ELR (cell line): ENCODE results near the gene FEN1.

Experiments used
- DNase-seq: peaks from one replicate; pipeline ENCODE4 v3.0.0-alpha.2; 2015; ENCODE audit warnings: low read depth

The FEN1 gene

DNA sequence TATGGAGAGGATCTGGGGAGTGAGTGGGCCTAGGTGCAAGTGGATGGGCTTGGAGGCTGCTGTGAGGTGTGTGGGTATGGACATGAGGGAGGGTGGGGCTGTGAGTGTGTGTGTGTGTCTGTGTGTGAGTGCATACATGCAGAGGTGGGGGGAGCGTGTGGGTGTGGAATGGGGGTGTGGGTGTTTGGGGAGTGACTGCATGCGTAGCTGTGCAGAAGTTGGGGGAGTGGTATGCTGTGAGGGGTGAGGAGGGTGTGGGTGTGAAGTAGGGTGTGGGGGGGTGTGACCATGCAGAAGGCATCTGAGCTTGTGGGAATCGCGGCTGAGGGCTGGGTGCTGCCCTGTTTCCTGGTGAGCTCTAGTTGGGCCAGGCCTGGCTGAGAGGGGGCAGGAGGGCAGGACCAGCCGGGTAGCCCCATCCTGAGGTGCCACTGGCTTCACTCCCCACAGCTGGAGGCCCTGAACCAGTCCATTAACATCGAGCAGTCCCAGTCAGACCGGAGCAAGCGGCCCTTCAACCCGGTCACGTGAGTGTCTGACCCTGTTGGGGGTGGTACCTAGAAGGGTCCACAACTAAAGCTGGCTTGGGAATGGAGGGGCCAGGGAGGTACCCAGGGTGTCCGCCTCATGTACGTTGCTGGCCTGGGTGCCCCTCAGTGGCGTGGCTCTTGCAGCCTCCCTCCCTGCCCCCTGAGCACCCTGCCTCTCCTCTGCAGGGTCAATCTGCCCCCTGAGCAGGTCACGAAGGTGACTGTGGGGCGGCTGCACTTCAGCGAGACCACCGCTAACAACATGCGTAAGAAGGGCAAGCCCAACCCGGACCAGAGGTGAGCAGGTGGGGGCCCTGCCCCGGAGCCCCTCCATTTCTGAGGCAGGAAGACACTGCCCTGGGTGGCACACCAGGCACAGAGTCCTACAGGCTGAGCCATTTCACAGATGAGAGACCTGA, 16.8 kb upstream of the FEN1 start:
- DNase-seq: no peak

DNA sequence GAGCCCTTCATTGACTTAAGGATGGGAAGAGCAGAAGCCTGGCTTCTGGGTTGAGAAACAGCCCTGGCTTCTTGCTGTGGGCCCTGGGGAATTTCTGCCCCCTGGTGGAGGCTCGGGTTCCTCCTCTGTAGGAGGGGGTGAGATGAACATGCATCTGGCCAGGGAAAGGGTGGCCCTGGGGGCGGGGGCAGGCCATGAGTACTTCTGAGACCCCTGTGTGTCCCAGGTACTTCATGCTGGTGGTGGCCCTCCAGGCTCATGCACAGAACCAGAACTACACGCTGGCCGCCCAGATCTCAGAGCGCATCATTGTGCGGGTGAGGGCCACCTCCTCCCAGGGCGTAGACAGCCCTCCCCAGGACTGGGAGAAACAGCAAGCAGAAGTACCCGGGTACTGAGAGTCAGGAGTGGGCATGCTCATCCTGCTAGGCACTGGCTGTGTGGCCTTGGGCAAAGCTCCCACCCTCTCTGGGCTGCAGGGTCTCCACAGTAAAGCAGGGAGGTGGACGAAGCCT, 16.1 kb upstream of the FEN1 start:
- DNase-seq: peak; percentile 74

DNA sequence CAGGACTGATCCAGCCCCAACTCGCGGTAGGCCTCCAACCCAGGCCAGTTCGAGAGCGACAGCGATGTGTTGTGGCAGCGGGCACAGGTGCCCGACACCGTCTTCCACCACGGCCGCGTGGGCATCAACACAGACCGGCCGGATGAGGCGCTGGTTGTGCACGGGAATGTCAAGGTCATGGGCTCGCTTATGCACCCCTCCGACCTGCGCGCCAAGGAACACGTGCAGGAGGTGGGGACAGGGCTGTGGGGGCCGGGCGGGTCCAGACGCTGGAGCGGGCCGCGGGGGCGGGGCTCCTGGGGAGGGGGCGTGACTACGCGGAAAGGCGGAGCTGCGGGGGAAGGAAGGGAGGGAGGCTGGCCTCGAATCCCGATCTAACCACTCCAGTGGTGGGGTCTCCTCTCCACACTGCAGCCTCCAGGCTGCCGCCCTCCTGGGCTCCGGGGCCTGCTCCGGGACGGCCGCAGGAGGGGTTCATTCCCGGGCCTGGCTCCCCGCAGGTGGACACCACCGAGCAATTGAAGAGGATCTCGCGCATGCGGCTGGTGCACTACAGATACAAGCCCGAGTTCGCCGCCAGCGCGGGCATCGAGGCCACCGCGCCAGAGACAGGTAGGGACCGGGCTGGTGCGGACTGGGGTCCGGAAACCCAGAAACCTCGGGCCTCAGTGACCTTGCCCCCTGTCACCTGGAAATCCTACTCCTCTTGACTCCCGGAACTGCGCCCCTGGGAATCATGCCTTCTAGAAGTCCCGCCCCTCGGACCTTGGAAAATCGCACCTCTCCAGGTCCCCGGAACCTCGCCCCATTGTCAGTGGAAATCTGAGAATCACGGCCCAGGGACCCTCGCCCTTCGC, 15.2 kb upstream of the FEN1 start:
- no peak for DNase-seq

DNA sequence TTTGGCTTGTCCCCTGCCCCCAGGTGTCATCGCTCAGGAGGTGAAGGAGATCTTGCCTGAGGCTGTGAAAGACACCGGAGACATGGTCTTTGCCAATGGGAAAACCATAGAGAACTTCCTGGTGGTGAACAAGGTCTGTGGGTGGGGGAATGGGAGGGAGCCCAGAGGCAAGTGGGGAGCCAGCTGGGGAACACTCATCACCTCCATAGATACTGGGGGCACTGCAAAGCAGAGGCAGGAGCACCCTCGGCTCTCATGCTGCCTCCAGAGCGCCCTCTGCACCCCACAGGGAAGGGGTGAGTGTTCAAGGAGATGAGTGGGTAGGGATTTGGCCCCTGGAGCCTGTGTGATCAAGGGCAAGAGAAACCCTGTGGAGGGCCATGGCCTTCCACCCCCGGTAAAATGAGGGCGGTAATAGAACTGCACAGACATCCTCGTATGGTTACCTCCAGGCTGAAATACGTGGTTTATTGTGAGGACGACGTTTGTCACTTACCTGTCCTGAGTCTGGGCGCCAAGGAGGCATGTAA, 14.3 kb upstream of the FEN1 start:
- DNase-seq: no peak

DNA sequence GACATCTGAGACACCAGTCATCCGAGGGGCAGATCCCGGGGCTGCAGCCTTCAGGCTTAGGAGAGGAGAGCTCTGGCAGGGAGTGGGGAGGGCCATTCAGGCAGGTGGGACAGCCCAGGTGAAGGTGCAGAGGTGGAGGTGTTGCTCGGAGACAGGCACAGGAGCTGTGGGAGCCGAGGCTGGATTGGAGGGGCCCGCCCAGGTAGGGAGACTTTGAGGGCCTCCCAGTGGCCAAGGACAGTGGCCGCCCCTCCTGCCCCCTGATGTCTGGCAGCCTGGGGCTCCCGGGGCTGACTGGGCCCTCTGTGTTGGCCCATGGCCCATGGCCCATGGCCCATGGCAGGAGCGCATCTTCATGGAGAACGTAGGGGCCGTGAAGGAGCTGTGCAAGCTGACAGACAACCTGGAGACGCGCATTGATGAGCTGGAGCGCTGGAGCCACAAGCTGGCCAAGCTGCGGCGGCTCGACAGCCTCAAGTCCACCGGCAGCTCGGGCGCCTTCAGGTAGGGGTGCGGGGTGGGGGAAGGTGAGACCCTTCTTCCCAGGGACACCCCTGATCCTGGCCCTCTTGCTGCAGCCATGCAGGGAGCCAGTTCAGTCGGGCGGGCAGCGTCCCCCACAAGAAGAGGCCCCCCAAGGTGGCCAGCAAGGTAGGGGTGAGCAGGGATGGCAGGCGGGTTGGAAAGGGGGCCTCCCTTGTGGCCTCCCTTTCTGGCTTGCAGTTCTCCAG, 13.6 kb upstream of the FEN1 start:
- no peak for DNase-seq

DNA sequence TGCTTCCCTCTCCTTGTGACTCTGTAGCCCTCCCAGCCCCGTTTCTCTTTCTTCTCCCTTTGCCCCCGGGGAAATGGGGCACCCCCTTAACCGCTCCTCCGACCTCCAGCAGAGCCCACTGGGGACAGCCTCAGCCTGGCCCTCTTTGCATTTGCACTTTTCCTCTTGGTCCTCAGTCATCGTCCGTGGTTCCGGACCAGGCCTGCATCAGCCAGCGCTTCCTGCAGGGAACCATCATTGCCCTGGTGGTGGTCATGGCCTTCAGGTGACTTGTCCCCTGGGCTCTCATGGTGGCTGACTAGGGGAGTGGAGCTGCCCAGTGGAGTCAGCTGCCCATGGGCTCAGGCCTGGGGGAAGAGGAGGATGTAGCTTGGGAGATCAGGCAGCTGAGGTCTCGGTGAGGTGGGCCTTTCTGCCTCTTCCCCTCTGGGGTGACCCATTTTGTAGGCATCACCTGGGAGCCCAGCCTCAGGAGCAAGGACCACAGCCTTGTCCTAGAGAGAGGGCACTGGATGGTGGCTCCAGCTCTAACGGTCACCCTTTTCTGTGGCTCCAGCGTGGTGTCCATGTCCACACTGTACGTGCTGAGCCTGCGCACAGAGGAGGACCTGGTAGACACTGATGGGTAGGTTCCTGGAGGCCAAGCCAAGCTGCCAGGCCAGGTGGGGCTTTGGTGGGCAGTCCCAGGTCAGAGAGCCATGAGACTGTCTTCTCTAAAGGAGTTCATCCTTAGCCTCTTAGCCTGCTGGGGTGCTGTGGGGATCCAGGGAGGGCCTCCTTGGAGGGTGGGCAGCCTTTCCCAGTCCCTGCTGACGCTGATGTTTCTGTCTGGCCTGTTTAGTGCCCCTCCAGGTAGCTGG, 12.8 kb upstream of the FEN1 start:
- no peak for DNase-seq

DNA sequence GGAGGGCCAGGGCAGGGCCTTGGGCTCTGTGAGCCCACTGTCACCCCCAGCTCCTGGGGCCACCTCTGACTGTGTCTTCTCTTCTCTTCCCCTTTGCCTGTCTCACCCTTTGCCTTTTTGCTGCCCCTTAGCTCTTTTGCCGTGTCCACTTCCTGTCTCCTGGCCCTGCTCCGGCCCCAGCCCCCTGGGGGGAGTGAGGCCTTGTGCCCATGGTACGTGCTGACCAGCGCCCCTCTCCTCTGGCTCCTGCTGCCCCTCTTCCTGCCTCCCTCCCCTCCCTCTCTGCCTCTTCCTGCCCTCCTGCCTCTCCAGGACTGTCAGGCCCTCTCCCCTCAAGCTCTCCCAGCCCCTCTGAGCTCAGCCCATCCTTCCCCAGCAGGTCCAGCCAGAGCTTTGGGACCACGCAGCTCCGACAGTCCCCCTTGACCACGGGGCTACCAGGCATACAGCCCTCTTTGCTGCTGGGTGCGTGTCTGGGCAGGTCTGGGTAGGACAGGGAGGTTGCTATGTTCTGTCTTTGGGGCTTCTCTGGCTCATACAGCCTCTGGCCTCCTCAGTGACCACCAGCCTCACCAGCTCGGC, 12.0 kb upstream of the FEN1 start:
- DNase-seq: no peak

DNA sequence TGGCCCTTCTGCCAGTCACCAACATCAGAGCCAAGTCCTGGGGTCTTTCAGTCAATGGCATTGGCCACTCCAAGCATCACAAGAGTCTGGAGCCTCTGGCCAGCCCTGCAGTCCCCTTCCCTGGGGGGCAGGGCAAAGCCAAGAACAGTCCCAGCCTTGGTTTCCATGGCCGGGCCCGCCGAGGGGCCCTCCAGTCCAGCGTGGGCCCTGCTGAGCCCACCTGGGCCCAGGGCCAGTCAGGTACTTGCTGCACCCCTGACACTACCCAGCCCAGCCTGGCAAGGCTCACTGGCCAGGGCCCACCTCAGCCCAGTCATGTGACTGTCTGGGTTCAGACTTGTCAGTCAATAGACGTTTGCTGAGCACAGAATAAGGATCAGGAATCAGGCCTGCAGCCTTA, 11.1 kb upstream of the FEN1 start:
- DNase-seq: no peak

DNA sequence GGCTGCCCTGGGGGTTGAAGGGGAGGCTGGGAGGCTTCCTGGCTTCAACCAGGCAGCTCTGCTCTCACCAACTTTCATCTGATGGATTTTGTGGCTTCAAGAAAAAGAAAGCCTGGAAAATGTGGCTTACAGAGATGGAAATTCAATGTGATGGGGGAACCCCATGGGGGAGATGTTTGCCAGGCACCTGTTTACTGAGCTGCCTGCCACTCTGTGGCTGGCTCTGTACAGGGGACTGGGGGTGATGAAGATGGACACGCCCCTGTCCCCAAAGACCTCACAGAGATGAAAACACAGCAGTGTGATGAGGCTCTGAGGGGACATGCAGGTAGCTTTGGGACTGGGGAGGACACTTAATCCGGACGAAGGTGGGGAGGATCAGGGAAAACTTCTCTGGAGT, 10.4 kb upstream of the FEN1 start:
- no peak for DNase-seq

DNA sequence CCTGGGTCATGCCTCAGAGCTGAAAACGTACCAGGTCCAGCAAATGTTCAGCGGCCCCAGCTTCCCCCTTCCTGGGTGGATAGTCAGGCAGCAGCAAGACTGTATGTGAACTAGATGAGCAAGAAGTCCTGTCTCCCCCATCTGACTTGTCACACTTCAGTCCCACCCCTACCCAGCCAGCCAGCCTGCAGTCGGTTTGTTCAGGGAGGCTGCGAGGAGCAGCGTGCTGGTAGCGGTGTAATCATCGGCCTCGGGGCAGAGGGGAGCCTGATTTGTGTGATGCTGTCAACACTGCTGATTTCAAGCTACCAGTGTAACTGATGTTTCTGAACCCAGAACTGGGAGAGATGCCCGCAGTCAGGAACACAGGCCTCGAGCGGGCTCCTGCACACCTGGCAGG, 9.9 kb upstream of the FEN1 start:
- DNase-seq: peak; percentile 25

DNA sequence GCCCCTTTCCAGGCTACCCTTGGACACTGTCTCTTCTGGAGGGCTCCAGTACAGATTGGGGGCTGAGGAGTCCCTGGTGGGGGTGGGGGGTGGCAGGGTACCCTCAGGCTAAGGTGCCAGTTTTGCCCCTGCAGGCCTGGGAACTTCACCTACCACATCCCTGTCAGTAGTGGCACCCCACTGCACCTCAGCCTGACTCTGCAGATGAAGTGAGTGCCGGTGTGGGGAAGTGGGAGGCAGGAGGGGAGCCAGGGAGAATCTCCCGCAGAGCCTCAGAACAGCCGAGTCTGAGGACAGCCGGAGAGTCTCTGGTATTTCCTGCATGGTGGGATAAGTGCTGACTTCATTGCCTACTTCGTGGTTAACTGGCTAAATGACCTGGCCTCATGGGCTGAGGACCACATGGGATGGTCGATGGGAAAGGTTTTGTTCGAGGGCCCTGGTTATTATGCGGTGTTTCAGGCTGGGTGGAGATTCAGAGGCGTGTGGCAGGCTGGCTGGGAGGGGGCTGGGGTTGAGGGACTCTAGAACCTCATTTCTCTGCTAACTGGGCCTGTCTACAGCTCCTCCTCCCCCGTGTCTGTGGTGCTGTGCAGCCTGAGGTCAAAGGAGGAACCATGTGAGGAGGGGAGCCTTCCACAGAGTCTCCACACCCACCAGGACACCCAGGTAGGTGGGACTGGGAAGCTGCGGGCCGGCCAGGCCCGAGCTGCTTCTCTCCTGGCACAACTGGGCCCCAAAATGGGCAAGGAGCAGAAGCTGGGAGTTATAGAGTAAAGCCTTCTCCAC, 8.8 kb upstream of the FEN1 start:
- DNase-seq: peak; percentile 59

DNA sequence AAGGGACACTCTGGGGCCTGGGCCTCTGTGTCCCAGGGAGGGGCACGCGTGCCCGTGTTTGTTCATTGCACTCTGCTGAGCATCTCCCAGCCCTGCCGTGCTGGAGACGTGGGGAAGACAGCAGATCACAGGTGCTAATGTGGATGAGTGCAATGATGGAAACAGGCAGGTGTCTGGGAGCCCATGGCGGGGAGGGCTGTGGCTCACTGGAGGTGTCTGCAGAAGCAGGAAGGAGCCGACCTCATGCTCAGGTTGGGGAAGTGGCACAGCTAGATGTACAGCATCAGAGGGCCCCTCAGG, 8.3 kb upstream of the FEN1 start:
- no peak for DNase-seq

DNA sequence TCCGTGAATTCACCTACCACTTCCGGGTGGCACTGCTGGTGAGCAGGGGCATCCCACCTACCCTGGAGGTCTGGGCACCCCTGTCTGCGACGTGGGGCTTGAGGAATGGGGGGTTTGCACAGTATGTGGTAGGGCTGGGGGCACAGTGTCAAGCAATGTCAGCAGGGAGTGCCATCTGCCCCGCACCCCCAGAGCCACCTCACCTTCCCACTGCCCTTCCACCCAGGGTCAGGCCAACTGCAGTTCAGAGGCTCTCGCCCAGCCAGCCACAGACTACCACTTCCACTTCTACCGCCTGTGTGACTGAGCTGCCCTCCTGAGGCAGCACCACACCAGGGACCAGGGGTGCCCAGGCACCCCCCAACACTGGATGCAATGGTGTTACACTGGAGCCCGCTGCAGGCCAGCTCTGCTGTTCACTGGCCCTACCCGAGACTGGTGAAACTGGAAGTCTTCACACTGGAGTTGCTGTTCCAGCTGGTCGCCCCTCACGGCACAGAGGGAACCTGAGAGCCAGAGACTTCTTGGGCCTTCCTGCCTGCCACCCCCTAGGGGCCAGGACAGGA, 6.8 kb upstream of the FEN1 start:
- no peak for DNase-seq

DNA sequence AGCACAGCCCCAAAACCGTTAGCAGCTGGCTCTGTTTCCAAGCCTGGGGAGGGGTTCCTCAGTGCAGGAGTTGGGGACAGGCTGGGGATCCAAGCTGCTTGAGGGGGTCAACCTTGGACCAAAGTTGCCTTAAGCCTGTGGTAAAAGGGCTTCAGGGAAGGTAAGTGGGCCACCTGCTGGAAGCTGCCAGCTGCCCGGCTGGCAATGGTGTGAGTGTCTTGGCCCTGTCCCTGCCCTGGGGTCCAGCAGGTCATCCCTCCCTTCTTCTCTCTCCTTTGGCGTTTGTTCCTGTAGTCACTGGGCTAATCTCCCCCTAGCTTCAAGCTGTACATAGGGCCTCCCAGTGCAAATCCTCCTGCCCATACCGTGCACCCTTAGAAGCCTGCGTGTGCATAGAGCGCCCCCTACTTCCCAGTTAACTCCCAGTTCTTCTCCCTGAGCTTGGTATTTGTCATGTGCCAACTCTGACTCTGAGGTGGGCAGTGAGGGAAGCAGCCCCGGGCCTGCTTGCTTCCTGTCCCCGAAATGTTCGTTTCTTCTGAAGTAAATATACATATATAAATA, 4.7 kb upstream of the FEN1 start:
- DNase-seq: peak; percentile 67

DNA sequence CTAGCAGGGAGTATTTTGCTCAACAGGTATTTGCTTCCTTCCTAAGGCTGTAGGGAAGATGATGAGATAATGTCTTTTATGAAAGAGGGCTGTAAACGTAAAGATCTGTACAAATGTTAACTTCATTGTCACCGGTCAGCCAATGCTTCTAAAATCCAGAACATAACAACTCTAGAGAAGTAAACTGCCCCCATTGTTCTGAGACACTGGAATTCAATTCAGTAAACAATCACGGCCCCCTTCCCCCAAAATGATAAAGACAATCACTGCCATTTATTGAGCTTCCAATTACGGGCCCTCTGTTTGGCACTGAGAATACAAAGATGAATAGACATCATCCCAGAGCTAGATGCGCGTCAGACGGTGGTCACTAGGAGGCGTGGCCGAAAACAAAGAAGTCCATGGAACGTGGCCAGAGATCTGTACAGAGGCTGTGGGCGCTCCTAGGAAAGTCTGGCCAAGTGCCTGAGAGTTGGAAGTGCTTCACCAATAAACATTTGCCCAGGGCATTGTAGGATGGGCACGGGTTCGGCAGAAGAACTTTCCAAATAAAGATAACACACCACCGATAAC, 888 bp upstream of the FEN1 start:
- peak; percentile 96 for DNase-seq

DNA sequence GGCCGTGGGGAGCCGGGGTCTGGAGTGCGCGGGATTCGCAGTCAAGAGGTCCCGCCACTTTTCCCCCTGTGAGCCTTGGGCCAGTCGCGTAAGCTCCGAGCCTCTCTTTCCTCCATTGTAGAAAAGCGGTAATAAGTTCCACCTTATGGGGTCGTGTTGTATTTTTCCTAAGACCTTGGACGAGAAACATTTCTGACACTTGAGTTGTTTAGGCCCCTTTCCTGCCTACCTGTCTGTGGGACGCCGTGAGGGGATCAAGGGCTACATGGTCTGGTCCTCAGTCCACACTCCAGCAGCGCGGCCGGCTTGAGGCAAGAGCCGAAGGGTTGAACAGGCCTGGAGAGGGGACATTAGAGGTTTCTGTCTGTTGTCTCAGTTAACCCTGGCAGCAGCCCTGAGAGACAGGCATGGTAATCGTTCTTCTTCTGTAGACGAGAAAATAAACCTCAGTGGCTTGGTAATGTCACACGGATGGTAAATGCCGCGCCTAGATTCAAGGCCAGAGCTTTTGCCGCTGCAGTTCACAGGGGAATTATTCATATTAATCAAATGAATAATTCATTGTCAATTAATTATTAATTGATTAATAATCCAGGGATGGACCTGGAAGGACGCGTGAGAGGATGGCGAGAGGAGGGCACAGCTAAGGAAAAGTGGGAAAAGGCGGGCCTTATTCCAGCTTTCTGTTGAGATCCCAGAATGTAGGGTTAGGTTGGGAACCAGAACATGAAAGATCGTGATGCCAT, 545 bp downstream of the FEN1 start:
- DNase-seq: peak; percentile 30

DNA sequence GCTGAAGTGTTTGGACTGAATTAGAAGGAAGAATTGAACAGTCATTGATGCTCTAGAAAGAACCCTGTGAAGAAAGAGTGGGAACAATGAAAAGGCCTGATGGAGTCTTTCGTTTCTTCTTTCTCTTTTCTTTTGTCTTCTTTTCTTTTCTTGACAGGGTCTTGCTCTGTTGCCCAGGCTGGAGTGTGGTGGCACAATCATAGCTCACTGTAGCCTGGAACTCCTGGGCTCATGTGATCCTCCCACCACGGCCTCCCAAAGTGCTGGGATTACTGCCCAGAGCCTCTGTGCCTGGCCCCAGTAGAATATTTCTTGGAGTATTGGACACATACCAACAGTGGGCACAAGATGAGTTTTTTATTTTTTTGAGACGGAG, 1.1 kb downstream of the FEN1 start:
- DNase-seq: no peak

DNA sequence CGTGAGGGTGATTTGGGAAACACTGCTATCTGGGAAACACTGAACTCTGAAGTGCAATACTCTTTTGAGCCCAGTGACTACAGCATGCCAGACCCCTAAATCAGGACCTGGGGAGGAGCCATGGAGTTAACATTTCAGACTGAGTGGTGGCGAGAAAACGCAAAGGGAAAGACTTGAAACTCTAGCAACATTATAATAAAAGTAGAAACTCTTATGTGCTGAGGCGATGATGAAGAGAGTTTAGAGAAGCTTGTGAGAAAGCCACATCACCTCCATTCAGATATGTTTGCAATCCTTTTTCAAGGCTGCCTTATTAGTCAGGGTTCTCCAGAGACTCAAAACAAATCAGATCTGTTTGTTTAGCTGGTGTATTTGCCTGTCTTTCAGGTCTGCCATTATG, 1.9 kb downstream of the FEN1 start:
- DNase-seq: no peak
